A673 (cell line): Measurements from ENCODE around the gene MSRB3.
"Not testable (repeated sequence)": the region's sequence is repeated elsewhere in the genome, so short reads cannot be mapped to it uniquely, and the experiment has no call there.

Experiments
- EZH2 ChIP-seq: fragments of 200-600 bp; sonication (generic); IDR thresholded peaks from 2 replicates; pipeline ENCODE4 v1.6.1; 2017; ENCODE audit warnings: borderline replicate concordance, low read depth, mild to moderate bottlenecking, mixed read lengths, antibody characterized with exemption, low read length; ENCODE audit not compliant: poor library complexity, severe bottlenecking
- TF ChIP-seq, protein P1 (sequence below): fragments of 300-800, 200-600 bp; sonication (generic); conservative IDR thresholded peaks from 2 replicates; pipeline ENCODE4 v1.5.1; 2017; ENCODE audit warnings: low read depth, mild to moderate bottlenecking, antibody characterized with exemption, low read length, moderate library complexity, mixed read lengths

DNA sequence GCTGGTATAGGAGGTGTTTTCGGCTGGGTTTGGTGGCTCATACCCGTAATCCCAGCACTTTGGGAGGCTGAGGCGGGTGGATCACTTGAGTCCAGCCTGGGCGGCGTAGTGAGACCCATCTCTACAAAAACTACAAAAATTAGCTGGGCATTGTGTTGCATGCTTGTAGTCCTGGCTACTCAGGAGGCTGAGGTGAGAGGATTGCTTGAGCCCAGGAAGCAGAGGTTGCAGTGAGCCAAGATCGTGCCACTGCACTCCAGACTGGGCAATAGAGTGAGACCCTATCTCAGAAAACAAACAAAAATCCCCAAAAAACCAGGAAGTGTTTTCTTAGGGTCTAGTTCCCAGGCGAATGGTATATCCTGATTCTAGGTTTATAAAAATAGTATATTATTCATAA is 7.0 kb downstream of the MSRB3 start:
- TF ChIP-seq, protein P1, sequence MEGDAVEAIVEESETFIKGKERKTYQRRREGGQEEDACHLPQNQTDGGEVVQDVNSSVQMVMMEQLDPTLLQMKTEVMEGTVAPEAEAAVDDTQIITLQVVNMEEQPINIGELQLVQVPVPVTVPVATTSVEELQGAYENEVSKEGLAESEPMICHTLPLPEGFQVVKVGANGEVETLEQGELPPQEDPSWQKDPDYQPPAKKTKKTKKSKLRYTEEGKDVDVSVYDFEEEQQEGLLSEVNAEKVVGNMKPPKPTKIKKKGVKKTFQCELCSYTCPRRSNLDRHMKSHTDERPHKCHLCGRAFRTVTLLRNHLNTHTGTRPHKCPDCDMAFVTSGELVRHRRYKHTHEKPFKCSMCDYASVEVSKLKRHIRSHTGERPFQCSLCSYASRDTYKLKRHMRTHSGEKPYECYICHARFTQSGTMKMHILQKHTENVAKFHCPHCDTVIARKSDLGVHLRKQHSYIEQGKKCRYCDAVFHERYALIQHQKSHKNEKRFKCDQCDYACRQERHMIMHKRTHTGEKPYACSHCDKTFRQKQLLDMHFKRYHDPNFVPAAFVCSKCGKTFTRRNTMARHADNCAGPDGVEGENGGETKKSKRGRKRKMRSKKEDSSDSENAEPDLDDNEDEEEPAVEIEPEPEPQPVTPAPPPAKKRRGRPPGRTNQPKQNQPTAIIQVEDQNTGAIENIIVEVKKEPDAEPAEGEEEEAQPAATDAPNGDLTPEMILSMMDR, result not testable (repeated sequence)
- TF ChIP-seq EZH2, result not testable (repeated sequence)
